22Rv1 (cell line): ENCODE results near the gene INSYN2B.

ENCODE experiments used
- CTCF ChIP-seq: fragments of 450-650 bp; IDR thresholded peaks from 2 replicates; pipeline ENCODE4 v1.5.1; 2017; ENCODE audit warnings: mild to moderate bottlenecking
- ZFX ChIP-seq: fragments of 450-650 bp; IDR thresholded peaks from 2 replicates; pipeline ENCODE4 v1.6.1; 2017; ENCODE audit warnings: antibody characterized with exemption, borderline replicate concordance

- no peak for TF ChIP-seq CTCF
- TF ChIP-seq ZFX: no peak
Observed at GRCh38 chr5:169893571-169893970, 86.7 kb downstream of the INSYN2B start.
